HepG2 (cell line): ENCODE data around the gene PRSS53. TPM values are rescaled to one million over a fixed set of nuclear protein-coding genes. Genes with fewer than 3 reads are reported as not detected.

Experiments used
- ATF7 ChIP-seq, 2 experiments: fragments of 450-650 bp in 1 of 2; sonication (generic) in 1 of 2; formaldehyde crosslinking in 1 of 2; IDR thresholded peaks; 2 replicates each; pipeline versions ENCODE4 v1.4.0 to v1.6.1; 2016 to 2020; ENCODE audit warnings: antibody characterized with exemption in 1 of 2, mild to moderate bottlenecking in 1 of 2, missing genetic modification reagents in 1 of 2
- FOXP1 ChIP-seq, 2 experiments: fragments of 450-650 bp in 1 of 2; IDR thresholded peaks; 2 replicates each; pipeline ENCODE4 v1.6.1; 2017 to 2018; ENCODE audit warnings: antibody characterized with exemption in 1 of 2
- HDAC2 ChIP-seq: sonication (generic); formaldehyde crosslinking; IDR thresholded peaks from 2 replicates; pipeline ENCODE4 v1.4.0; 2020; ENCODE audit warnings: missing genetic modification reagents
- HNF1B ChIP-seq: sonication (generic); formaldehyde crosslinking; IDR thresholded peaks from 2 replicates; pipeline ENCODE4 v1.5.1; 2020; ENCODE audit warnings: mild to moderate bottlenecking, moderate library complexity, missing genetic modification reagents
- IRX3 ChIP-seq: sonication (generic); formaldehyde crosslinking; IDR thresholded peaks from 2 replicates; pipeline ENCODE4 v1.8.1; 2023; ENCODE audit warnings: mild to moderate bottlenecking, low read depth, missing genetic modification reagents, borderline replicate concordance
- POGK ChIP-seq: sonication (generic); formaldehyde crosslinking; conservative IDR thresholded peaks from 2 replicates; pipeline ENCODE4 v1.8.0; 2022; ENCODE audit warnings: mild to moderate bottlenecking, moderate library complexity, missing genetic modification reagents
- POGZ ChIP-seq: sonication (generic); formaldehyde crosslinking; IDR thresholded peaks from 2 replicates; pipeline ENCODE4 v1.4.0; 2020; ENCODE audit warnings: mild to moderate bottlenecking, missing genetic modification reagents
- RNF2 ChIP-seq: fragments of 450-650 bp; conservative IDR thresholded peaks from 2 replicates; pipeline ENCODE4 v1.6.1; 2016; ENCODE audit warnings: low read depth
- SP2 ChIP-seq: sonication (generic); formaldehyde crosslinking; IDR thresholded peaks from 2 replicates; pipeline ENCODE4 v1.5.1; 2020; ENCODE audit warnings: mild to moderate bottlenecking, missing genetic modification reagents
- SRY ChIP-seq: sonication (generic); formaldehyde crosslinking; IDR thresholded peaks from 2 replicates; pipeline ENCODE4 v1.8.0; 2022; ENCODE audit warnings: mild to moderate bottlenecking, missing genetic modification reagents
- TFAP4 ChIP-seq: sonication (generic); IDR thresholded peaks from 2 replicates; pipeline ENCODE4 v1.6.1; 2016; ENCODE audit warnings: low read depth, borderline replicate concordance
- THRA ChIP-seq: sonication (generic); formaldehyde crosslinking; IDR thresholded peaks from 2 replicates; pipeline ENCODE4 v1.4.0; 2020; ENCODE audit warnings: missing genetic modification reagents, borderline replicate concordance
- TRAFD1 ChIP-seq: sonication (generic); formaldehyde crosslinking; IDR thresholded peaks from 2 replicates; pipeline ENCODE4 v1.5.1; 2020; ENCODE audit warnings: missing genetic modification reagents, mild to moderate bottlenecking, borderline replicate concordance
- TRIM22 ChIP-seq: fragments of 450-650 bp; IDR thresholded peaks from 2 replicates; pipeline ENCODE4 v1.6.1; 2017
- ZKSCAN5 ChIP-seq: sonication (generic); formaldehyde crosslinking; IDR thresholded peaks from 2 replicates; pipeline ENCODE4 v1.5.1; 2020; ENCODE audit warnings: mild to moderate bottlenecking, missing genetic modification reagents
- ZNF230 ChIP-seq: sonication (generic); formaldehyde crosslinking; IDR thresholded peaks from 2 replicates; pipeline ENCODE4 v1.4.0; 2020; ENCODE audit warnings: mild to moderate bottlenecking, missing genetic modification reagents
- ZNF275 ChIP-seq: sonication (generic); formaldehyde crosslinking; IDR thresholded peaks from 2 replicates; pipeline ENCODE4 v1.8.0; 2022; ENCODE audit warnings: missing genetic modification reagents, mild to moderate bottlenecking, inconsistent platforms, borderline replicate concordance
- ZNF282 ChIP-seq: fragments of 450-650 bp; IDR thresholded peaks from 2 replicates; pipeline ENCODE4 v1.6.1; 2018; ENCODE audit not compliant: partially characterized antibody
- ZNF562 ChIP-seq: sonication (generic); formaldehyde crosslinking; IDR thresholded peaks from 2 replicates; pipeline ENCODE4 v1.8.0; 2022; ENCODE audit warnings: missing genetic modification reagents, borderline replicate concordance
- ZNF619 ChIP-seq: sonication (generic); formaldehyde crosslinking; IDR thresholded peaks from 2 replicates; pipeline ENCODE4 v1.4.0; 2020; ENCODE audit warnings: mild to moderate bottlenecking, missing genetic modification reagents
- ZNF816 ChIP-seq: sonication (generic); formaldehyde crosslinking; IDR thresholded peaks from 2 replicates; pipeline ENCODE4 v1.8.0; 2022; ENCODE audit warnings: missing genetic modification reagents, mild to moderate bottlenecking, borderline replicate concordance
- polyA plus RNA-seq, 8 experiments: library from polyadenylated mRNA; depleted of rRNA in 3 of 8; stranded (reverse) in 7 of 8; unstranded in 1 of 8; fragments of >200 nt; fragmentation: Illumina TruSeq in 4 of 8; extraction: Trizol in 4 of 8; gene quantifications; 2 replicates each; pipeline versions ENCODE4 v1.2.1 to v1.2.3, GENCODE V29; 2011 to 2016; ENCODE audit warnings: low read depth in 4 of 8, missing spikeins in 1 of 8, mixed read lengths in 1 of 8; ENCODE audit not compliant: insufficient read depth in 1 of 8
- total RNA-seq, 5 experiments: library from RNA; depleted of rRNA; stranded (reverse); fragments of >200 nt; fragmentation: Illumina TruSeq; extraction: Trizol; gene quantifications; 2 replicates each; pipeline ENCODE4 v1.2.3, GENCODE V29; 2016; ENCODE audit warnings: low read depth in 1 of 5

The PRSS53 gene
- total and polyA plus RNA-seq, 2 of the 13 experiments (the other 11 are each of a cell fraction or from before 2014, with no cell fraction given), result 2.2 to 7.4 TPM

- TF ChIP-seq IRX3 (CRISPR knock-in tag) (no peak), ZKSCAN5 (CRISPR knock-in tag) (no peak), ZNF619 (no peak), SRY (CRISPR knock-in tag) (no peak), RNF2 (no peak), TRIM22 (no peak), ATF7 (IDR thresholded peaks at IDR 0.05) (no peak), ATF7 (CRISPR knock-in tag; IDR thresholded peaks at IDR 0.05) (no peak), POGZ (CRISPR knock-in tag) (no peak), HDAC2 (CRISPR knock-in tag) (no peak), TRAFD1 (CRISPR knock-in tag) (no peak), SP2 (CRISPR knock-in tag) (no peak), ZNF562 (no peak), FOXP1 (IDR thresholded peaks at IDR 0.05) (no peak), FOXP1 (CRISPR knock-in tag; IDR thresholded peaks at IDR 0.05) (no peak), POGK (CRISPR knock-in tag) (no peak), ZNF816 (CRISPR knock-in tag) (no peak; the same call in 1 of the 2 replicates), ZNF230 (CRISPR knock-in tag) (no peak; the same call in 1 of the 2 replicates), HNF1B (no peak), ZNF282 (no peak), ZNF275 (CRISPR knock-in tag) (no peak), TFAP4 (no peak), THRA (no peak)
Observed at GRCh38 chr16:31094088-31094423, 5.3 kb upstream of the PRSS53 start (continued).
